PC-3 (cell line): ENCODE results near the gene BIRC7. TPM values are rescaled to one million over a fixed set of nuclear protein-coding genes. Genes with fewer than 3 reads are reported as not detected.

Experiments used
- ATAC-seq: fragments of 200-7000 bp; cut with Tn5 transposase; 2 replicates; pipeline ENCODE4 v1.9.1; 2020; ENCODE audit warnings: mild to moderate bottlenecking, moderate library complexity
- BruUV-seq: library from RNA; stranded (reverse); fragments of 400-500 nt; replicated peaks from 2 replicates; lab custom pipeline; 2021; lab: Mats Ljungman, UMichigan
- CTCF ChIA-PET: fragments of 300-600 bp; sonication (Branson Sonifier 250); formaldehyde crosslinking; loops from one replicate; lab custom pipeline; 2022; ENCODE audit warnings: antibody characterized with exemption; lab: Charles Lee
- POLR2A ChIA-PET: fragments of 300-600 bp; sonication (Branson Sonifier 250); formaldehyde crosslinking; loops from one replicate; lab custom pipeline; 2022; ENCODE audit warnings: antibody characterized with exemption; ENCODE audit not compliant: unreplicated experiment; lab: Charles Lee
- DNase-seq: peaks from one replicate; pipeline ENCODE4 v3.0.0-alpha.2; 2015
- H2AFZ ChIP-seq: fragments of 300-600 bp; sonication (generic); 2 replicates; pipeline ENCODE4 v1.6.0; 2016; ENCODE audit warnings: antibody characterized with exemption, low read length
- H3F3A ChIP-seq: fragments of 300-600 bp; sonication (generic); one replicate; pipeline ENCODE4 v1.6.0; 2017; ENCODE audit warnings: antibody characterized with exemption, low read length, control low read depth, mild to moderate bottlenecking; ENCODE audit not compliant: unreplicated experiment
- H3K27ac ChIP-seq: fragments of 300-600 bp; sonication (generic); 2 replicates; pipeline ENCODE4 v1.5.1; 2016; ENCODE audit warnings: mild to moderate bottlenecking, low read length
- H3K27me3 ChIP-seq: fragments of 300-600 bp; sonication (generic); 2 replicates; pipeline ENCODE4 v1.6.1; 2016; ENCODE audit warnings: low read length, mixed read lengths
- H3K36me3 ChIP-seq: fragments of 300-600 bp; sonication (generic); 2 replicates; pipeline ENCODE4 v1.6.1; 2016; ENCODE audit warnings: low read depth, mixed run types, low read length, mixed read lengths
- H3K4me1 ChIP-seq: fragments of 300-600 bp; sonication (generic); 2 replicates; pipeline ENCODE4 v1.5.1; 2016; ENCODE audit warnings: low read length; ENCODE audit not compliant: insufficient read depth
- H3K4me2 ChIP-seq: fragments of 300-600 bp; sonication (generic); 2 replicates; pipeline ENCODE4 v1.6.0; 2016; ENCODE audit warnings: low read length
- H3K4me3 ChIP-seq: fragments of 300-600 bp; sonication (generic); 2 replicates; pipeline ENCODE4 v1.5.1; 2016; ENCODE audit warnings: mild to moderate bottlenecking, low read length, mixed read lengths
- H3K79me2 ChIP-seq: fragments of 300-600 bp; sonication (generic); 2 replicates; pipeline ENCODE4 v1.6.1; 2017; ENCODE audit warnings: low read length, mixed read lengths
- H3K9ac ChIP-seq: fragments of 300-600 bp; sonication (generic); 2 replicates; pipeline ENCODE4 v1.6.0; 2016; ENCODE audit warnings: mild to moderate bottlenecking, low read length
- H3K9me2 ChIP-seq: fragments of 300-600 bp; sonication (generic); replicated peaks from 2 replicates; pipeline ENCODE4 v1.6.1; 2016; ENCODE audit warnings: mixed run types, low read length, mixed read lengths
- H3K9me3 ChIP-seq: fragments of 300-600 bp; sonication (generic); 2 replicates; pipeline ENCODE4 v1.6.1; 2016; ENCODE audit warnings: low read length, mixed read lengths
- H4K20me1 ChIP-seq: fragments of 300-600 bp; sonication (generic); 2 replicates; pipeline ENCODE4 v1.6.1; 2016; ENCODE audit warnings: low read length, mixed read lengths
- EZH2 ChIP-seq: fragments of 300-600 bp; sonication (generic); IDR thresholded peaks from one replicate; pipeline ENCODE4 v1.6.1; 2017; ENCODE audit warnings: antibody characterized with exemption, mild to moderate bottlenecking, low read length; ENCODE audit not compliant: unreplicated experiment
- EZH2phosphoT487 ChIP-seq: fragments of 300-600 bp; sonication (generic); IDR thresholded peaks from 2 replicates; pipeline ENCODE4 v1.6.1; 2018; ENCODE audit warnings: mild to moderate bottlenecking, antibody characterized with exemption, low read length, borderline replicate concordance
- intact Hi-C: fragments of 100-400 bp; cut with micrococcal nuclease; formaldehyde crosslinking; loops from 2 replicates; pipeline ENCODE4 v1.9.0; 2023
- total RNA-seq: library from RNA; depleted of rRNA; stranded (reverse); fragments of >200 nt; gene quantifications from 2 replicates; pipeline ENCODE4 v1.2.3, GENCODE V29; 2014
- TF ChIP-seq, protein P1 (sequence below): fragments of 300-600 bp; sonication (generic); conservative IDR thresholded peaks from 2 replicates; pipeline ENCODE4 v1.5.1; 2017; ENCODE audit warnings: antibody characterized with exemption, low read depth, mild to moderate bottlenecking, low read length

The BIRC7 gene
- total RNA-seq, 1 experiment from 2014 or later: not detected

GRCh38 chr20:63280929-63281545 lies 45.3 kb downstream of the BIRC7 start:
- H3K9me3 ChIP-seq: no peaks in the 10 kb centered on the region
- no peaks in the 10 kb centered on the region for H3K27me3 ChIP-seq
- peak; percentile 15 for DNase-seq
- H3K79me2 ChIP-seq: peaks cover 19% of the 10 kb centered on the region
- CTCF ChIA-PET: no interaction called here
- no peak overlapping the region for H3K27ac ChIP-seq
- H2AFZ ChIP-seq: no peak overlapping the region
- H3K4me3 ChIP-seq: no peak overlapping the region
- intact Hi-C loops: no loop called here
- no TSS peak for BruUV-seq
- H3K36me3 ChIP-seq: peaks cover 34% of the 10 kb centered on the region; the same call in 1 of the 2 replicates
- H3K4me1 ChIP-seq: no peaks in the 10 kb centered on the region
- H4K20me1 ChIP-seq: peaks cover 5% of the 10 kb centered on the region; the same call in 1 of the 2 replicates
- no peaks in the 10 kb centered on the region for H3F3A ChIP-seq
- H3K4me2 ChIP-seq: no peak overlapping the region
- no peaks in the 10 kb centered on the region for H3K9me2 ChIP-seq
- no peak overlapping the region for H3K9ac ChIP-seq
- ATAC-seq: peak; percentile 29
- POLR2A ChIA-PET: no interaction called here
- TF ChIP-seq EZH2 (no peak), EZH2phosphoT487 (no peak)
- TF ChIP-seq, protein P1, sequence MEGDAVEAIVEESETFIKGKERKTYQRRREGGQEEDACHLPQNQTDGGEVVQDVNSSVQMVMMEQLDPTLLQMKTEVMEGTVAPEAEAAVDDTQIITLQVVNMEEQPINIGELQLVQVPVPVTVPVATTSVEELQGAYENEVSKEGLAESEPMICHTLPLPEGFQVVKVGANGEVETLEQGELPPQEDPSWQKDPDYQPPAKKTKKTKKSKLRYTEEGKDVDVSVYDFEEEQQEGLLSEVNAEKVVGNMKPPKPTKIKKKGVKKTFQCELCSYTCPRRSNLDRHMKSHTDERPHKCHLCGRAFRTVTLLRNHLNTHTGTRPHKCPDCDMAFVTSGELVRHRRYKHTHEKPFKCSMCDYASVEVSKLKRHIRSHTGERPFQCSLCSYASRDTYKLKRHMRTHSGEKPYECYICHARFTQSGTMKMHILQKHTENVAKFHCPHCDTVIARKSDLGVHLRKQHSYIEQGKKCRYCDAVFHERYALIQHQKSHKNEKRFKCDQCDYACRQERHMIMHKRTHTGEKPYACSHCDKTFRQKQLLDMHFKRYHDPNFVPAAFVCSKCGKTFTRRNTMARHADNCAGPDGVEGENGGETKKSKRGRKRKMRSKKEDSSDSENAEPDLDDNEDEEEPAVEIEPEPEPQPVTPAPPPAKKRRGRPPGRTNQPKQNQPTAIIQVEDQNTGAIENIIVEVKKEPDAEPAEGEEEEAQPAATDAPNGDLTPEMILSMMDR: peak; percentile 57

DNA sequence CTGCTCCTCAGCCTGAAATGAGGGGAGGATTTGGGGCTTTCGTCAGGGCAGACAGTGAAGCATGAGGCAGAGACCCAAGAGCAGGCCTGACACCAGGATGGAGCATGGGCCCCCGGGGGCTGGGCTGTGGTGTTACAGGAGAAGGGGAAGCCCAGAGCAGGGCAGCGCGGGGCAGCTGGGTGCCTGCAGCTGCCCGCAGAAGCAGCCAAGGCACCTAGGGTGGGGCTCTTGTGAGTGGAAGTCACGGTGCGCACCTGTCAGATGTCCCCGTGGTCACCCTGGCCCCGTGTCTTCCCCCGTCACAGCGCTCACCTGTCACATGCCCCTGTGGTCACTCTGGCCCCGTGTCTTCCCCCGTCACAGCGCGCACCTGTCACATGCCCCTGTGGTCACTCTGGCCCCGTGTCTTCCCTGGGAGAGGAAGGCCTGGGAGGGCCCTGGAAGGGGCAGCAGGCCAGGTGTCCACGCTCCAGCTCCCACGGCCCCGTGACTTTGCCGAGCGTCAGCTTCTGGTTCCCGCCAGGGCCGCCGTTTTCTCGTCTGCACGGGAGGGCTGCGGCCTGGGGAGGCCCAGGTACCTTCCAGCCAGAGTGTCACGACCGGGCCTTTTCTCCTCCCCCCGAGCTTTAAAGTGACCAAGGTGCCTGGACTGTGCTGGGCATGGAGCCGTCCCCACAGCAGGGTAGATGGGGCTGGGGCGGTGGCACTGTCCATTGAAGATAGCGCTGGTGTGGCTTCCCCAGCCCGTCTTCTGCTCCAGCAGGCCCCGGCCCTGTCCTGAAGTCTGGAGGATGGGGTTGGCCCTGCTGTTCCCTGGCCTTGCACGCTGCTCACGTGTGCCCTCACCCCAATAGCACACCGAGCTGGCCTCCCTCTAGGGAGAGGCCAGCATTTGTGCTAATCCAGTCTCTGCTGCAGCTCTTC lies 46.3 kb downstream of the BIRC7 start:
- ATAC-seq (no peak), DNase-seq (no peak)
- CTCF ChIA-PET: no interaction called here
- Histone ChIP-seq H3K9me3 (no peaks in the 10 kb centered on the region), H3K4me2 (no peak overlapping the region), H3F3A (no peaks in the 10 kb centered on the region), H3K27ac (no peak overlapping the region), H2AFZ (no peak overlapping the region), H3K4me3 (no peak overlapping the region), H3K9ac (no peak overlapping the region), H3K27me3 (no peaks in the 10 kb centered on the region), H3K4me1 (no peaks in the 10 kb centered on the region), H3K79me2 (peaks cover 9% of the 10 kb centered on the region), H3K9me2 (no peaks in the 10 kb centered on the region), H4K20me1 (no peaks in the 10 kb centered on the region; the same call in 1 of the 2 replicates), H3K36me3 (peaks cover 31% of the 10 kb centered on the region; the same call in 1 of the 2 replicates)
- no TSS peak for BruUV-seq
- intact Hi-C loops: no loop called here
- POLR2A ChIA-PET: no interaction called here
- TF ChIP-seq, protein P1: no peak
